GM21360 (cell line): Measurements from ENCODE around the gene ABCF2.

Experiments used
- ATAC-seq: cut with Tn5 transposase; IDR thresholded peaks from one replicate; pipeline ENCODE4 v1.9.1; 2021; ENCODE audit warnings: mild to moderate bottlenecking, moderate library complexity; ENCODE audit not compliant: unreplicated experiment

The ABCF2 gene

GRCh38 chr7:151252961-151253711 lies 26.1 kb upstream of the ABCF2 start:
- no peak for ATAC-seq

- ATAC-seq = no peak
Measured at GRCh38 chr7:151252561-151252835, 25.5 kb upstream of the ABCF2 start.

DNA sequence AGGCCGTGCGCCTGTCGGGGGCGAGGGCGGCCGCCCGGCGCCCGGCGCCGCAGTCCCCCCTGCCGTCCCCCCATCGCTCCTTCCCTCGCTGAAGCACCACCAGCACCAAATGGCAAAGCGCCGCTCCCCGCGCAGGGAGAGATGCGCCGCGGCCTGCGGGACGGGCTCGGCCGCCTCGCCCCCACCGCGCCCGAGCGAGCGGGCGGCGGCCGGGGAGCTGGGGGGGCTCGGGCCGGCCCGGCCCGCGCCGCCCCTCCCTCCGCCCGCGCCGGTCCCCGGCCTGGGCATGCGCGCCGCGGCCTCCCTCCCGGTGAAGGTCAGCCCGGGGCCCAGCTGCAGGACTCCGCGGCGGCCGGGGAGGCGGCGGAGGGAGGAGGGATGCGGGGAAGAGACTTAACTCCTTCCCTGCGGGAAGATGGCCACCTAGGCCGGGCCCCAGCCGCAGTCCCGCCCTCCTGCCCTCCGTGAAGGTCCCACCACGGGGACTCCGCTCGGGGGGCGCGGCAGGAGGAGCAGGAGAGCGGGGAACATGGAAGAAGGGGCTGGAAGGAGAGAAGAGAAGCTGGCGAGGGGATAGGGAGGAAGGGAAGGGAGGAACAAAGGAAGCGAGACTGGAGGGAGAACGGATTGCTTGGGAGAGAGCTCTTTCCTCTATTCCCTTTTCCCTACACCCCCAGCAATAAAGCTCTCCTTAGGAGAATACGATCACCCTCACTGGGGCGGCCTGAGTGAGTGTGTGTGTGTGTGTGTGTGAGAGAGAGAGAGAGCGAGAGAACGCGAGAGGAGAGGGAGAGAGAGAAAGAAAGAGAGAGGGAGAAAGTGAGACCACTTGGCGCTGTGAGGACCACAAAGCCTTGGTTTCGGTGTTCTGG lies 24.9 kb upstream of the ABCF2 start:
- no peak for ATAC-seq

- ATAC-seq = no peak
Measured at GRCh38 chr7:151251328-151251688, 24.3 kb upstream of the ABCF2 start.

DNA sequence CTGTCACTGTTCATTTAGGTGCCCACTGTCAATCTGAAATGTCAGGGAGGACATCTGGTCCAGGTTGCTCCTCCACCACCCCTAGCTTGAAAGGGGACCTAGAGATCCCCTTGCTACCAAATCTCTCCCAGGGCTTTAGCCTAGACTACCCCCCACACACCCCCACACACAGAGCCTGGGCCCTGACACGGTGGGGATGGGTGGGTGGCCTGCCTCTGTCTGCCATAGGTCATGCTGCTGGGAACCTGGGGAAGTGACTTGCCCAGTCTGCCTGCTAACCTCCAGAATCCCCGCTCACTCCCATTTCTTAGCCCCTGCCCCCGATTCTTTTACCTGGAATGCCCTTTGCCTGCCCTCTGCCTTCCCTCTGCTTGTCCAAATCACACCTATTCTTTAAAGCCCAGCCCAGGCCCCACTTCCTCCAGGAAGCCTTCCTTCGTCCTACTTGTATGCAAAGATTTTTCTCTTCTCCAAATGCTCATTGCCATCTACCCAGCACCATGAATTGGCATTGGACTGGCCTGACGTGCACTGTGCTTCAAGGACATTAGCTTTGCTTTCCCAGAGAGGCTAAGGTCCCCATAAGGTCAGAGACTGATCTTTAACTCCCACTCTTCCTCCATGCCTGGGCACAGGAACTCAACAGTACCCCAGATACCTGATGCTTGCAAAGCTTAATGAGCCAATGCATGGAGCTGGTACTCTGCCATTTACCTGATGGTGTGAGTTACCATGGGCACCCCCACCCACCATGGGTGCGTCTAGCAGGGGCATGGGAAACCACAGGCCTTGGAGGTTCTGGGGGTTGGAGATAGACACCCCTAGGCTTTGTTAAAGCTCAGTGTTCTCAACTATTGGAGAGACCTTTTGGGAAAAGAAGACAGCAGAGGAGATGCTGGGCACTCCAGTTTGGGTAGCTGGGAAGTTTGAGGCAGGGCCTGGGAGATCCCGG lies 23.5 kb upstream of the ABCF2 start:
- no peak for ATAC-seq

GRCh38 chr7:151249732-151250072 lies 22.7 kb upstream of the ABCF2 start:
- ATAC-seq = no peak

DNA sequence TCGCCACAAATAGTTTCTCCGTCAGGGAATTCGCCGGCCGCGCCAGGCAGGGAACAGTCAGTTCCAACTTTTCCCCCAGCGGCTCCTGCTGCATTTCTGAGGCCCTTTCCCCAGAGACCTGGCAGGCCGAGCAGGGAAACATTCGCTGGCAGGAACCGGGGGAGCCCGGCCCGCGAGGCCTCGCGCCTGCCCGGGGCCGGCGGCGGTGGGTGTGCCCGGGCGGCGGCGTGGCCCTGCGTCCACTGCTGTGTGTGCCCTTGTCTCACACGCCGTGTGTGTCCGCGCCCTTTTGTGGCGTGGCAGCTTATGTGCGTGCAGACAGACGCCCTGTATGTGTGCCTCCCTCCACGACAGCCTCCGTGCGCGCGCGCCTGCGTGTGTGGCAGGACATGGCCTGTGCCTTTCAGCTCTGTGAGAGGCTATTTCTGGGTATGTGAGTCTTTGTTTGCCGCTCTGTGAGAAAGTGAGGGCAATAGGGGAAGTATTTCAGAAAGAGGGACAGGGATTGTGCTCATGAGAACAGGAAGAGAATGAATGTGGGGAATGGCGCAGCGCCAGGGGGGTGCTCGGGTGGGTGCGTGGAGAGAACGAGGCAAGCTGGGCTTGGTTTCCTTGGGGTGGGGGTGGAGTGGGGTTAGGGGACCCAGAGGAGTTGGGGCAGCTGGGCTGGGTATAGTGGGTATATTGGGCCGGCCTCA lies 22.2 kb upstream of the ABCF2 start:
- ATAC-seq = no peak

DNA sequence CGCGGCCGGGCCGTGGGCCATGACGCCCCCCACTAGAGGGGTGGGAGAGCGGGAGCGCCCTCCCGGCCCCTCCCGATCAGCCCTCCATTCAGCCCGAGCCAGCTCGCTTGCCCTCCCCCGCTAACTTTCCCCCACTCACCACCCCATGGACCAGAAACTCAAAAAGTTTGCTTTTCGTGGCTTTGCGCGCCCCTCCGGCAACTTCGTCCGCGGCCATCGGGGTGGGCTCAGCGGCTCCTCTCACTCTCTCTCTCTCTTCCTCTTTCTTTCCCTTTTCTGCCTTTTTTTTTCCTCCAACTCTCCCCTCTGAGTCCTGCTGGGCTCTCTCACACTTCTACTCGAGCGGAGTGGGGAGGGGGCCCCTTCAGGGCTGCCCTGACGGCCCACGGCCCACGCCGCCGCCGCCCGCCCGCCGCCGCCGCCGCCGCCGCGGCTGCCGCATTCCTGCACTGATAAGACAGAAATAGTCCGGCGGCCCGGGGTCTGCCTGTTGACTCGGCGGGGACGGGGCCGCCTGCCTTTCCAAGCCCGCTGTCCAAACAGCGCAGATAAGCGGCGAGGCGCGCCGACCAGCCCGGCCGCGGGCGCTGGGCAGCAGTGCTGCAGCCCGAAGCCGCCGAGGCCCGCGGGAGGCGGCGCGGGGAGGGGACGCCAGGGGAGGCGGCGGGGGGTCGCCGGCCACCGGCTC lies 21.5 kb upstream of the ABCF2 start, which contains the start of gene SMARCD3:
Gene SMARCD3, minus strand, starts transcription at position 349 of the 688 bp plus-strand sequence. Its CDS starts 132 bp downstream, at position 217.
- ATAC-seq = no peak

GRCh38 chr7:151247611-151248345 lies 20.8 kb upstream of the ABCF2 start:
- ATAC-seq = no peak

DNA sequence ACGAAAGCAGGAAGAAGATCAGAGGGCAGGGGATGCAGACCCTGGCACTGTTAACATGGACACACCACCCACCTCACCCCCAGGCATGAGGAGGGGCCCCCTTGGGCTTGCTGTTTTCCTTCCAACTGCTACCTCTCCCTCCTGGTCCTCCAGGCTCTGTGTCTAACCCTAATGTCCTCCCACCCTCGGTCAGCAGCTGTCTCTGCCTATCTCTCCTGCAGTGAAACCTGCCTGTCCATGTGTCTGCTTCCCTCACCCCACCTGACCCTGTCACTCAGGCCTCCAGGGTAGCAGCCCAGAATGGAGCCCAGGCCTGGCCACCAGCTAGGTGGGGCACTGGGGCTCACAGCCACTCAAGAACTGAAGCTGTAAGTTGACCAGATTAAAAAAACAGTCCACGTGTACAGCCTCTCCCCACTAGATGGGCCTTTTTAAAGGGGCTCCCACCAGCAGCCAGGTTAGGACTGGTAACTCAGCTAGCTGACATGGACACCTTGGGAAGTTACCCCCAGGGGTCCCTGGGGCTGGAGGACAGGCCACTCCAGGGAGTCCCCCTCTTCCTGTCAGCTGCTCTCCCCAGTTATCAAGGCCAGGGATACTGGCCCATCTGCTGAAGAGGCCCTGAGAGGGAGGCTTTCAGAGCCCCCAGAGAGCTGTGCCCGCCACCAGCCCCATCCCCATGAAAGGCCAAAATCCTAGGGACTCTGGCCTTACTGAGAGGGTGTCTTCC lies 20.0 kb upstream of the ABCF2 start:
- ATAC-seq = no peak

GRCh38 chr7:151246102-151246850 lies 19.3 kb upstream of the ABCF2 start:
- ATAC-seq = no peak

- no peak for ATAC-seq
Measured at GRCh38 chr7:151245360-151246101, 18.5 kb upstream of the ABCF2 start.

- ATAC-seq = no peak
Measured at GRCh38 chr7:151244841-151245346, 17.9 kb upstream of the ABCF2 start.

DNA sequence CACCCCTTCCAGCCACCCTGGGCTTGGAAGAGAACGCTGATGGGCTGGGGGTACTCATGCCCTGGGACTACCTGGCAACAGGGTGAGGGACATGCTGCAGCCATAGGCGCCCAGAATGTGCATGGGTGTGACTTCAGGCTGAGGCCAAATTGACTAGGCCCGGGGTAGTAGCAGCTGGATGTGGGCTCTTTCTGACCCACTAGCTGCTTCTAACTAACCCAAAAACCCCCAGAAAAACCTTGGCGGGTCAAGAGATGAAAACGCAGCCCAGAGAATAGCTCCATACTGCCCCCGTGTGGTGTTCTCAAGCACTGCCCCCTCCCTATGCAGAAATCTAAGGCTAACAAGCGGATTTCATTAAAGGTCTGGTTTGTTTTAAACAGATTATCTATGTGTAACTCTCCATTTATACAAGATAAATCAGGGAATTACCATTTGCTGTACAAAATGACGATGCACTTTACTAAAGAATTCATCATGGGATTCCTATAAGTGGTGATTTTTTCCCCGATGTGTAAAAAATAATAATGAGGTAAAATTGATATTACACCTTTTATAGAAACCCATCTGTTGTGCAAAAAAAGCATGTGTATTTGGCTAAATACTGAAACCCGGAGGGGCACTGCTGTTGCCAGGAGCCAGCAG lies 17.3 kb upstream of the ABCF2 start:
- no peak for ATAC-seq

- no peak for ATAC-seq
Measured at GRCh38 chr7:151243408-151244195, 16.6 kb upstream of the ABCF2 start.

GRCh38 chr7:151243045-151243349 lies 16.0 kb upstream of the ABCF2 start:
- no peak for ATAC-seq
